Measurements from ENCODE around the gene HSPA14. TPM values are rescaled to one million over a fixed set of nuclear protein-coding genes. Genes with fewer than 3 reads are reported as not detected.

The HSPA14 gene
- total and polyA plus RNA-seq, 4 donors, result 11.1 to 13.6 (median 12.0) TPM

DNA sequence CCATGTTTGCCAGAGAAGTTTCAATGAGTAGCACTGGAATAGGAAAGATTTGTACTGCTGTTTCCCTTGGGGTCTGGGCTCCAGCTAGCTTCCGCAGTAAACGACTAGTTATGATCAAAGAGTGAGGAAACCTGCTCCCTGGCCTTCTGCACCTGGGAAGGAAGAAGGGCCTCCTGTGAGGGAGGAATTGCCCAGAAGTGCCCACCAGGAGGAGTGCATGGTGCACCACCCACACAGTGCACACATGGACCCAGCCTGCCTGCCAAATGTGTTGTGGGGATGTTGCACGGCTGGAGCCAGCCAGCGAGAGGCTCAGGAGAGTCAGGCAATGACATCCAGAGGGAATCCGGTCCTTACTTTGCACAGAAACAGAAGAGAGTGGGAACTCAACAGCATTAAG, 36.4 kb upstream of the HSPA14 start:
- H3K4me3 ChIP-seq, result no peak overlapping the region
- no peaks in the 10 kb centered on the region for H3K9me3 ChIP-seq (ENCODE audit: control insufficient read depth in 4 of 4, insufficient read depth in 3 of 4, low read length in 3 of 4)
- no peak overlapping the region for H3K27ac ChIP-seq (ENCODE audit: low read depth in 1 of 2, low read length in 1 of 2)
- DNase-seq, result peak; percentile 33 to 58 (median 51)
- H3K36me3 ChIP-seq (ENCODE audit: control insufficient read depth in 4 of 4, insufficient read depth in 4 of 4, low read length in 4 of 4), result no peaks in the 10 kb centered on the region
- H3K9ac ChIP-seq (ENCODE audit: insufficient read depth in 1 of 2, low read length in 2 of 2), result no peak overlapping the region
- TF ChIP-seq, protein P1, sequence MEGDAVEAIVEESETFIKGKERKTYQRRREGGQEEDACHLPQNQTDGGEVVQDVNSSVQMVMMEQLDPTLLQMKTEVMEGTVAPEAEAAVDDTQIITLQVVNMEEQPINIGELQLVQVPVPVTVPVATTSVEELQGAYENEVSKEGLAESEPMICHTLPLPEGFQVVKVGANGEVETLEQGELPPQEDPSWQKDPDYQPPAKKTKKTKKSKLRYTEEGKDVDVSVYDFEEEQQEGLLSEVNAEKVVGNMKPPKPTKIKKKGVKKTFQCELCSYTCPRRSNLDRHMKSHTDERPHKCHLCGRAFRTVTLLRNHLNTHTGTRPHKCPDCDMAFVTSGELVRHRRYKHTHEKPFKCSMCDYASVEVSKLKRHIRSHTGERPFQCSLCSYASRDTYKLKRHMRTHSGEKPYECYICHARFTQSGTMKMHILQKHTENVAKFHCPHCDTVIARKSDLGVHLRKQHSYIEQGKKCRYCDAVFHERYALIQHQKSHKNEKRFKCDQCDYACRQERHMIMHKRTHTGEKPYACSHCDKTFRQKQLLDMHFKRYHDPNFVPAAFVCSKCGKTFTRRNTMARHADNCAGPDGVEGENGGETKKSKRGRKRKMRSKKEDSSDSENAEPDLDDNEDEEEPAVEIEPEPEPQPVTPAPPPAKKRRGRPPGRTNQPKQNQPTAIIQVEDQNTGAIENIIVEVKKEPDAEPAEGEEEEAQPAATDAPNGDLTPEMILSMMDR (IDR thresholded peaks at IDR 0.05; ENCODE audit: control extremely low read depth, extremely low read depth), result no peak
- WGBS, 2 donors, result 70 to 80% methylated on average over 5 of the region's 5 CpGs
- H3K4me1 ChIP-seq (ENCODE audit: control insufficient read depth in 5 of 5, insufficient read depth in 5 of 5, low read length in 5 of 5), result no peaks in the 10 kb centered on the region
- H3K27me3 ChIP-seq (ENCODE audit: control insufficient read depth in 3 of 3, insufficient read depth in 3 of 3, low read length in 2 of 3), result no peaks in the 10 kb centered on the region
- ATAC-seq (ENCODE audit: insufficient read depth, low FRiP score), result no peak

DNA sequence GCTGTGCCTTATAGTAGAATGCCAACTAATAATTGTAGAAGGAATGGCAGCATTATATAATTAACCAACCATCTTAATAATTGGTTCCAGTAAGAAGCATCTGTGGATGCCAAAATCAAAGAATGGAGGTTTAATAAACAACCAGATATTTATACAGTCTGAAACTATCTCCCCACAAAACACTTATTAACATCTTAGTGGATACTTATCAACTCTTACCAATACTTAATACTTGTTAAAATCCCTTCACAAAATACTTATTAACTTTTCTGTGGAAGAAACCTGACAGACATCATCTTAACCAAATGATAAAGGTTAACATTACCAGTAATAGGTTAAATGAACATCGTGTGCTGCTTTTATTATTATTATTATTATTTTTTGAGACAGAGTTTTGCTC, 34.3 kb upstream of the HSPA14 start:
- TF ChIP-seq, protein P1 (IDR thresholded peaks at IDR 0.05; ENCODE audit: control extremely low read depth, extremely low read depth), result no peak
- 0 to 41% methylated on average over 1 of the region's 1 CpG for WGBS, 2 donors
- no peak overlapping the region for H3K27ac ChIP-seq (ENCODE audit: low read depth in 1 of 2, low read length in 1 of 2)
- DNase-seq (no peak), ATAC-seq (ENCODE audit: insufficient read depth, low FRiP score) (no peak)
- H3K36me3 ChIP-seq (ENCODE audit: control insufficient read depth in 4 of 4, insufficient read depth in 4 of 4, low read length in 4 of 4), result no peaks in the 10 kb centered on the region
- H3K9ac ChIP-seq (ENCODE audit: insufficient read depth in 1 of 2, low read length in 2 of 2), result no peak overlapping the region
- H3K4me3 ChIP-seq, result no peak overlapping the region
- no peaks in the 10 kb centered on the region for H3K4me1 ChIP-seq (ENCODE audit: control insufficient read depth in 5 of 5, insufficient read depth in 5 of 5, low read length in 5 of 5)
- no peaks in the 10 kb centered on the region for H3K9me3 ChIP-seq (ENCODE audit: control insufficient read depth in 4 of 4, insufficient read depth in 3 of 4, low read length in 3 of 4)
- H3K27me3 ChIP-seq (ENCODE audit: control insufficient read depth in 3 of 3, insufficient read depth in 3 of 3, low read length in 2 of 3), result no peaks in the 10 kb centered on the region

DNA sequence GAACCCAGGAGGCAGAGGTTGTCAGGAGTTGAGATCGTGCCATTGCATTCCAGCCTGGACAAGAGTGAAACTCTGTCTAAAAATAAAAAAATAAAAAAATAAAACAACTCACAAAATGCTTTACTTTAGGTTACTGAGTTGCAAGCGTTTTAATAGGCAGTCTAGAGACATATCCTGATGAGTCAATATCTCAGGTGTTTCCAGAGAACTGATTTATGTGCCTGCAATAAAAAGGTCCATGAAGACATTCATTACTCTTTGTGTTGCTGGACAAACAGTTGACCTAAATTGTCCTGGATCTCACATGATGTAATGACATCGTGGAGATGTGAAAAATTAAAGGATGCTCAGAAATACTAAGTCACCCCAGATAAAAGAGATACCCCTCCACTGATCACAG, 31.8 kb upstream of the HSPA14 start:
- 87 to 92% methylated on average over 3 of the region's 3 CpGs for WGBS, 2 donors
- ATAC-seq (ENCODE audit: insufficient read depth, low FRiP score), result no peak

More for the DNA sequence above, 31.8 kb upstream of the HSPA14 start:
- H3K9ac ChIP-seq (ENCODE audit: insufficient read depth in 1 of 2, low read length in 2 of 2), result no peak overlapping the region
- no peak for DNase-seq
- H3K4me1 ChIP-seq (ENCODE audit: control insufficient read depth in 5 of 5, insufficient read depth in 5 of 5, low read length in 5 of 5), result no peaks in the 10 kb centered on the region
- no peaks in the 10 kb centered on the region for H3K36me3 ChIP-seq (ENCODE audit: control insufficient read depth in 4 of 4, insufficient read depth in 4 of 4, low read length in 4 of 4)
- no peaks in the 10 kb centered on the region for H3K9me3 ChIP-seq (ENCODE audit: control insufficient read depth in 4 of 4, insufficient read depth in 3 of 4, low read length in 3 of 4)
- no peaks in the 10 kb centered on the region for H3K27me3 ChIP-seq (ENCODE audit: control insufficient read depth in 3 of 3, insufficient read depth in 3 of 3, low read length in 2 of 3)
- H3K27ac ChIP-seq (ENCODE audit: low read depth in 1 of 2, low read length in 1 of 2), result no peak overlapping the region
- TF ChIP-seq, protein P1 (IDR thresholded peaks at IDR 0.05; ENCODE audit: control extremely low read depth, extremely low read depth), result no peak
- no peak overlapping the region for H3K4me3 ChIP-seq

Measured in lung (tissue), 12 donors.